ENCODE data around the gene INHBB. TPM values are rescaled to one million over a fixed set of nuclear protein-coding genes. Genes with fewer than 3 reads are reported as not detected.

The INHBB gene
- total and polyA plus RNA-seq, 2 experiments from 2014 or later: 2.7 to 6.6 TPM

DNA sequence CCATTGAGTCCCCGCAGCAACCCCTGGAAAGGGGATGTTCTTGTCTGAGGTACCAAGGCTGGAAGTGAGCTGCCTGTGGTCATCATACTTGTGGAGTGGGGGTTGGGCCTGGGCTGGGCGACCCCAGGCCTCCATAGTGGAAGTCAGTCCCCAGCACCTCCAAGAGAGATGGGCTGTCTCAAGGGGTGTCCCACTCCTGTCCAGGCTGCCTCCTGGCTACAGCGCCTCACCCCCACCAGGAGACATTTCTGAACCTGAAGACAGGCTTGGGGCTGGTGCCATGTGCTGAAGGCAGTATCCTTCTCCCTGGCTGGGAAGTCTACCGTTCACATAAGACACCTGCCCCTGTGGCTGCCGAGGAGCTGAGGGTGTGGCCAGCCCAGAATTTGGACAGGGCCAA, 28.9 kb downstream of the INHBB start:
- H3K4me2 ChIP-seq: no peak overlapping the region
- TF ChIP-seq EZH2 (IDR thresholded peaks at IDR 0.05; ENCODE audit: borderline replicate concordance): no peak
- TF ChIP-seq EZH2phosphoT487 (IDR thresholded peaks at IDR 0.05; ENCODE audit: low read depth, severe bottlenecking, unreplicated experiment): no peak
- TF ChIP-seq, protein P1, sequence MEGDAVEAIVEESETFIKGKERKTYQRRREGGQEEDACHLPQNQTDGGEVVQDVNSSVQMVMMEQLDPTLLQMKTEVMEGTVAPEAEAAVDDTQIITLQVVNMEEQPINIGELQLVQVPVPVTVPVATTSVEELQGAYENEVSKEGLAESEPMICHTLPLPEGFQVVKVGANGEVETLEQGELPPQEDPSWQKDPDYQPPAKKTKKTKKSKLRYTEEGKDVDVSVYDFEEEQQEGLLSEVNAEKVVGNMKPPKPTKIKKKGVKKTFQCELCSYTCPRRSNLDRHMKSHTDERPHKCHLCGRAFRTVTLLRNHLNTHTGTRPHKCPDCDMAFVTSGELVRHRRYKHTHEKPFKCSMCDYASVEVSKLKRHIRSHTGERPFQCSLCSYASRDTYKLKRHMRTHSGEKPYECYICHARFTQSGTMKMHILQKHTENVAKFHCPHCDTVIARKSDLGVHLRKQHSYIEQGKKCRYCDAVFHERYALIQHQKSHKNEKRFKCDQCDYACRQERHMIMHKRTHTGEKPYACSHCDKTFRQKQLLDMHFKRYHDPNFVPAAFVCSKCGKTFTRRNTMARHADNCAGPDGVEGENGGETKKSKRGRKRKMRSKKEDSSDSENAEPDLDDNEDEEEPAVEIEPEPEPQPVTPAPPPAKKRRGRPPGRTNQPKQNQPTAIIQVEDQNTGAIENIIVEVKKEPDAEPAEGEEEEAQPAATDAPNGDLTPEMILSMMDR (IDR thresholded peaks at IDR 0.05; ENCODE audit: poor library complexity): no peak
- H2AFZ ChIP-seq: no peak overlapping the region
- no peaks in the 10 kb centered on the region for H3K36me3 ChIP-seq (replicated peaks; ENCODE audit: insufficient read depth, low read depth)
- H3K27ac ChIP-seq: no peak overlapping the region
- no peaks in the 10 kb centered on the region for H3K9me3 ChIP-seq (ENCODE audit: low read depth)
- H3K79me2 ChIP-seq: no peaks in the 10 kb centered on the region
- 94% methylated on average over 5 of the region's 5 CpGs for WGBS (ENCODE audit: low lambda C conversion rate, missing lambda C conversion rate)
- H3K9me2 ChIP-seq (replicated peaks; ENCODE audit: insufficient read depth): no peaks in the 10 kb centered on the region
- H3K4me3 ChIP-seq: no peak overlapping the region
- H4K20me1 ChIP-seq (ENCODE audit: insufficient read depth, poor library complexity, severe bottlenecking): no peaks in the 10 kb centered on the region
- no peaks in the 10 kb centered on the region for H3K4me1 ChIP-seq (ENCODE audit: insufficient read depth)
- DNase-seq (ENCODE audit: low spot score): no peak
- no peaks in the 10 kb centered on the region for H3K27me3 ChIP-seq

GRCh38 chr2:120375251-120376020, 29.5 kb downstream of the INHBB start:
- no peak overlapping the region for H3K27ac ChIP-seq
- H3K36me3 ChIP-seq (replicated peaks; ENCODE audit: insufficient read depth, low read depth): no peaks in the 10 kb centered on the region
- no peaks in the 10 kb centered on the region for H3K27me3 ChIP-seq
- H3K9me2 ChIP-seq (replicated peaks; ENCODE audit: insufficient read depth): no peaks in the 10 kb centered on the region
- no peaks in the 10 kb centered on the region for H3K79me2 ChIP-seq
- no peak overlapping the region for H3K4me2 ChIP-seq
- no peak overlapping the region for H3K4me3 ChIP-seq
- no peaks in the 10 kb centered on the region for H4K20me1 ChIP-seq (ENCODE audit: insufficient read depth, poor library complexity, severe bottlenecking)
- DNase-seq (ENCODE audit: low spot score): no peak
- H3K4me1 ChIP-seq (ENCODE audit: insufficient read depth): no peaks in the 10 kb centered on the region
- 90% methylated on average over 14 of the region's 14 CpGs for WGBS (ENCODE audit: low lambda C conversion rate, missing lambda C conversion rate)
- H3K9me3 ChIP-seq (ENCODE audit: low read depth): no peaks in the 10 kb centered on the region
- TF ChIP-seq, protein P1 (IDR thresholded peaks at IDR 0.05; ENCODE audit: poor library complexity): no peak
- no peak for TF ChIP-seq EZH2 (IDR thresholded peaks at IDR 0.05; ENCODE audit: borderline replicate concordance)
- TF ChIP-seq EZH2phosphoT487 (IDR thresholded peaks at IDR 0.05; ENCODE audit: low read depth, severe bottlenecking, unreplicated experiment): no peak
- H2AFZ ChIP-seq: no peak overlapping the region

GRCh38 chr2:120376101-120376500, 30.2 kb downstream of the INHBB start:
- Histone ChIP-seq H3K79me2 (no peaks in the 10 kb centered on the region), H3K36me3 (replicated peaks; ENCODE audit: insufficient read depth, low read depth) (no peaks in the 10 kb centered on the region), H3K4me2 (no peak overlapping the region), H3K9me2 (replicated peaks; ENCODE audit: insufficient read depth) (no peaks in the 10 kb centered on the region), H3K27ac (no peak overlapping the region), H3K4me3 (no peak overlapping the region), H3K4me1 (ENCODE audit: insufficient read depth) (no peaks in the 10 kb centered on the region), H2AFZ (no peak overlapping the region), H3K9me3 (ENCODE audit: low read depth) (no peaks in the 10 kb centered on the region), H3K27me3 (no peaks in the 10 kb centered on the region), H4K20me1 (ENCODE audit: insufficient read depth, poor library complexity, severe bottlenecking) (no peaks in the 10 kb centered on the region)
- no peak for DNase-seq (ENCODE audit: low spot score)
- TF ChIP-seq, protein P1 (IDR thresholded peaks at IDR 0.05; ENCODE audit: poor library complexity): no peak
- TF ChIP-seq EZH2phosphoT487 (IDR thresholded peaks at IDR 0.05; ENCODE audit: low read depth, severe bottlenecking, unreplicated experiment) (no peak), EZH2 (IDR thresholded peaks at IDR 0.05; ENCODE audit: borderline replicate concordance) (no peak)
- 72% methylated on average over 12 of the region's 12 CpGs for WGBS (ENCODE audit: low lambda C conversion rate, missing lambda C conversion rate)

Data from hepatocyte (in vitro differentiated cells).